ENCODE data around the gene HLA-E.

GRCh38 chr6:30453508-30454116 lies 35.7 kb upstream of the HLA-E start:
- TF ChIP-seq ZNF274 (IDR thresholded peaks at IDR 0.05; ENCODE audit: low read depth, low read length) (no peak), YY1 (IDR thresholded peaks at IDR 0.05; ENCODE audit: insufficient read depth, insufficient read length) (no peak), SUZ12 (IDR thresholded peaks at IDR 0.05; ENCODE audit: extremely low read depth, insufficient read depth, insufficient read length) (no peak)
